Measurements from ENCODE around the gene GSC2.

DNA sequence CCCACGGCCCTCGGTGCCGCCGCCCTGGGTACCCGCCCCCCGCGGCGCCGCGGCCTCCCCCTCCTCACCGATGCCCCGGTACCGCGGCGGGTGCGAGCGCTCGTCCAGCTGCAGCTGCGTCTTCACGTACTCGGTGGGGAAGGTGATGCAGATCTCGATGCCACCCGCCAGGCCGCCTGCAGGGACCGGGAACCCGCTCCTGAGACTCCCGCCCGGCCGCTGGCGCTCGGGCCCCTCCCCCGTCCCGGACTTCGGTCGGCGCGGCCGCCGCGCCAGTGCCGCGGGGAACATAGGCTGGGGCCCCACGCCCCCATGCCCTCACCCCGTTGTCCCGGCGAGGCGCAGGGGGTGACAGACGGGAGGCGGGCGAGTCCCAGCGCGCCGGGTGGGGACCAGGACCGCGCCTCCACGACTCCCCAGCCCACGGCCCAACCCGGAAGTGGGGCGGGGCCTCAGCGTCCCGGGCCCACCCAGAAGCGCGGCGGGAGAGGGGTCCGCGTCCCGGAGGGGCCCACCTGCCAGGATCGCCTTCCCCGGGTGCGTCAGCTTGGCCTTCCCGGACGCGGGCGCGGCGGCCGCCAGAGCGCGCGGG lies 28.1 kb upstream of the GSC2 start:
- TF ChIP-seq, protein P1, sequence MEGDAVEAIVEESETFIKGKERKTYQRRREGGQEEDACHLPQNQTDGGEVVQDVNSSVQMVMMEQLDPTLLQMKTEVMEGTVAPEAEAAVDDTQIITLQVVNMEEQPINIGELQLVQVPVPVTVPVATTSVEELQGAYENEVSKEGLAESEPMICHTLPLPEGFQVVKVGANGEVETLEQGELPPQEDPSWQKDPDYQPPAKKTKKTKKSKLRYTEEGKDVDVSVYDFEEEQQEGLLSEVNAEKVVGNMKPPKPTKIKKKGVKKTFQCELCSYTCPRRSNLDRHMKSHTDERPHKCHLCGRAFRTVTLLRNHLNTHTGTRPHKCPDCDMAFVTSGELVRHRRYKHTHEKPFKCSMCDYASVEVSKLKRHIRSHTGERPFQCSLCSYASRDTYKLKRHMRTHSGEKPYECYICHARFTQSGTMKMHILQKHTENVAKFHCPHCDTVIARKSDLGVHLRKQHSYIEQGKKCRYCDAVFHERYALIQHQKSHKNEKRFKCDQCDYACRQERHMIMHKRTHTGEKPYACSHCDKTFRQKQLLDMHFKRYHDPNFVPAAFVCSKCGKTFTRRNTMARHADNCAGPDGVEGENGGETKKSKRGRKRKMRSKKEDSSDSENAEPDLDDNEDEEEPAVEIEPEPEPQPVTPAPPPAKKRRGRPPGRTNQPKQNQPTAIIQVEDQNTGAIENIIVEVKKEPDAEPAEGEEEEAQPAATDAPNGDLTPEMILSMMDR (IDR thresholded peaks at IDR 0.05): no peak
- TF ChIP-seq EP300 (IDR thresholded peaks at IDR 0.05): no peak
